Stimulated activated CD8-positive, alpha-beta memory T cell treated with anti-CD3 and anti-CD28 coated beads, Interleukin-12 subunit alpha, Interleukin-12 subunit beta, amount 100 ng/mL, for 24 hours (primary cell): Measurements from ENCODE around the gene HERPUD1.
"Not testable (repeated sequence)": the region's sequence is repeated elsewhere in the genome, so short reads cannot be mapped to it uniquely, and the experiment has no call there.

Source experiments
- DNase-seq: peaks from one replicate; pipeline ENCODE4 v3.0.0-alpha.2; 2020; ENCODE audit errors: extremely low read depth

The HERPUD1 gene

GRCh38 chr16:56934599-56935145 lies 2.7 kb downstream of the HERPUD1 start:
- DNase-seq = not testable (repeated sequence)

GRCh38 chr16:56935201-56935600 lies 3.3 kb downstream of the HERPUD1 start:
- DNase-seq = no peak

DNA sequence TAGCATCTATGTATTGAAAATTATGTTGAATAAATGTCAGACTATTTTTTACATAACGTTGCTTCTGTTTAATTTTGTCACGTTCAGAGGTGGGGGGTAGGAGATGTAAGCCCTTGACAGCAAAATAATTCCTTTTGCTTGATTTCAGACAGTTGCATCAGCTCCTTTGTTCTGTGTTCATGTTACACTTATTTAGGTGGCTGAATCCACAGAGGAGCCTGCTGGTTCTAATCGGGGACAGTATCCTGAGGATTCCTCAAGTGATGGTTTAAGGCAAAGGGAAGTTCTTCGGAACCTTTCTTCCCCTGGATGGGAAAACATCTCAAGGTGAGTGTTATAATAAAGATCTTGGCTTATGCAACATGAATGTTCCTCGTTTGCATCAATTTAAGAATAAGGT lies 4.5 kb downstream of the HERPUD1 start:
- DNase-seq = no peak

GRCh38 chr16:56936950-56937349 lies 5.0 kb downstream of the HERPUD1 start:
- DNase-seq = no peak

DNA sequence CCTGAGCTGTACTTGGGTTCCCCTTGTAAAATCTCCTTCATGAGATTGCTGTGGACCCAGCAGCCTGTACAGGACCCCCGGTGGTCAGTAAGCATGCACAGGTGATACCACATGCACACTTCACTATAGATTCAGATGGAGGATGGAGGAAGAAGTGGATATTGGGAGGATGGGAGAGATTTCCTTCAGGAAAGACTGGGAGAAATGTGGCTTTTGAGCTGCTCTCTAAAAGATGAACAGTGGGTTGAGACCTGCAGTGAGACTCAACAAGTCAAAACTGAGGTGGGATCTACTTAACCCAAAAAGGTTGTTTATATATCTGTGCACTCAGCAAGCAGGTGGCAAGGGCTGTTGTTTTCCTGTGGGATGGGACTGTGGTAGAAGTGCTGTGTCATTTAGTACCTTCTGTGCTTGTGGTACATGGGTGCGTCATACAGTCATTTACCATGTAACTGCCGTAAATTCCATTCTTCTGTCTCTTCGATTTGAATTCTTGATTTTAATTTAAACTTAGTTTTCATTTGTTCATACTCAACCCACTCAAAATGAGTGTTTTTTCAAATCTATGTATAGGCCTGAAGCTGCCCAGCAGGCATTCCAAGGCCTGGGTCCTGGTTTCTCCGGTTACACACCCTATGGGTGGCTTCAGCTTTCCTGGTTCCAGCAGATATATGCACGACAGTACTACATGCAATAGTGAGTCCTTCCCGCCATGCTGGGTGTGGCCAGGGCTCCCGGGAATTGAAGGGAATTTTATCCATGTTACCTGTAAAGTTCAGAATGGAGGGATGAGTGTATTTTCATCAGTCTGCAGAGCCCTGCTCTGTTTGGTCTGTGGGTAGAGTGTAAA lies 6.9 kb downstream of the HERPUD1 start:
- no peak for DNase-seq

DNA sequence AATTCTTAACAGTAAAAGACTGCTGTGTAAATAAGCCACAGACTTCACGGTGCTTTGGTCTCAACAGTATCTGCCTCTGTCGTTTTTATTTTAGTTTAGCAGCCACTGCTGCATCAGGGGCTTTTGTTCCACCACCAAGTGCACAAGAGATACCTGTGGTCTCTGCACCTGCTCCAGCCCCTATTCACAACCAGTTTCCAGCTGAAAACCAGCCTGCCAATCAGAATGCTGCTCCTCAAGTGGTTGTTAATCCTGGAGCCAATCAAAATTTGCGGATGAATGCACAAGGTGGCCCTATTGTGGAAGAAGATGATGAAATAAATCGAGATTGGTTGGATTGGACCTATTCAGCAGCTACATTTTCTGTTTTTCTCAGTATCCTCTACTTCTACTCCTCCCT lies 7.9 kb downstream of the HERPUD1 start:
- no peak for DNase-seq

GRCh38 chr16:56941092-56941491 lies 9.2 kb downstream of the HERPUD1 start:
- no peak for DNase-seq

- DNase-seq = no peak
Observed at GRCh38 chr16:56941856-56942331, 10.0 kb downstream of the HERPUD1 start.

DNA sequence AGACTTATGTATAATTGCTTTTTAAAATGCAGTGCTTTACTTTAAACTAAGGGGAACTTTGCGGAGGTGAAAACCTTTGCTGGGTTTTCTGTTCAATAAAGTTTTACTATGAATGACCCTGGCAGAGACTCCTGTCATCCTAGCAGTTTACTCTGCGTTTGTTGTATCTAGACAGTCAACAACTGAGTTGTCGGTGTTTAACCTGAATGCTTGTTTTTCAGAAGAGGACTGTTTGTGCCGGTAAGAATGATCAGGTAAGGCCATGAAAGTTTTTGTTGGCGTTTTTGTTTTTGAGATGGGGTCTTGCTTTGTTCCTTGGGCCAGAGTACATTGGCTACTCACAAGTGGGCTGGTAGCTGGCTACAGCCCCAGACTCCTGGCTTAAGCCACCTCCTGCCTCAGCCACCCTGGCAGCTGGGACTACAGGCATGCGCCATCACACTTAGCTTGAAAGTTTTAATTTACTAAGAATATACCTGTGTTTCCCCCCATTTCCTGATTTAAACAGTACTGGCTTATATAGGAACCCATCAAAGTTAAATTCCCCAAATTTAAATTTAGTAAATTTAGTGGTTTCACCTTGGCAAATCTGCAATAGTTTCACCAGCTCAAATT lies 11.9 kb downstream of the HERPUD1 start:
- no peak for DNase-seq

GRCh38 chr16:56944954-56945839 lies 13.3 kb downstream of the HERPUD1 start:
- DNase-seq = no peak

- no peak for DNase-seq
Observed at GRCh38 chr16:56945847-56946527, 14.0 kb downstream of the HERPUD1 start.

DNA sequence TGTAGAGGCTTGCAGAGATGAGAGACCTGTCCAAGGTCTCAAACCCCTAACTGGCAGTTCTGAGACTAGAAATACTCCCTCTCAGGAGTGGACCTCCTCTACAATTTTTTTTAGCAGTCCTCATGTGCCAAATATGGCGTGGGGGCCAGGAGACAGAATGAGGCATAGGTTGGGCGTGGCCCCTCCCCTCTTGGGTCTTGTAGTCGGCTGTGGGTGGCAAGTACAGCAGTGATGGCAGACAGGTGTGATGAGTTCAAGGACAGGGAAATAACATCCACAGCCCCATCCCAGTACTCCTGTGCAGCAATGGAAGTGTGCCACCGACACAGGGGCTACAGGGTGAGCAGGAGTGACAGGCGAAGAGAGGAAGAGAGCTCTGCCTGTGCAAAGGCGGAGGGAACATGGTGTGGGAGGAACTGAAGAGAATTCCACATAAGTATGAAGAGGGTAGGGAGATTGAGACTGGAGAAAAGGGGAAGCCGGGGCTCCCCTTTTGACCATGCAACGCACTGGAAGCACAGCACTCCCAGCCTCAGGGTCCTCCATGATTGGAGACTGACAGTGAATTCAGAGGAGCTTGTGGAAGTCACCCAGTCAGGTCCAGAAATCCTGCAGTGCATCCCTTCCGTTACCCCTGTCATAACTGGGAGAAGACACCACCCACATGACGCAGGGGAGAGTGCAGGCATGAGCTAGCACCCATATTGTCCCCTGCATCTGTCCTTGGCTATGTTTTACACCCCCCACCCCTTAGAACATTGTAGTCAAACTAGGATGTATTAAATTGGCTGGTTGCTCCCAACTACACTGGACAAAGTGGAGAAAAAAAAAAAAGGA lies 15.0 kb downstream of the HERPUD1 start:
- DNase-seq = no peak

DNA sequence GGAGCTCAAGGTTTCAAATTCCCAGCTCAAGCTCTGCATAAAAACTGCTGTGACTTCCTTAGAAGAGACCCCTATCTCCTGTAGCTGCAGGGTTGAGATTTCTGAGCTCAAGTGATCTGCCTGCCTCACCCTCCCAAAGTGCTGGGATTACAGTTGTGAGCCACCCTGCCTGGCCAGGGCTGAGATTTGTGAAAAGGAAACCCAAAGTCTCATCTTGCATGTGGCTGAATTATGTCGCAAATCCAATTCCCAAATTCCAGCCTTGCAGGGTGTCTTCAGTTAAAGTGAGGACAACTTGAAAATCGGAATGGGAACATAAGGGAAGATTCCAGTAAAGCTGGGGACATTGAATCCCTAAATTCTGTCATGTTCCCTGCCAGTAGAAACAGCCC lies 15.7 kb downstream of the HERPUD1 start:
- DNase-seq = no peak

DNA sequence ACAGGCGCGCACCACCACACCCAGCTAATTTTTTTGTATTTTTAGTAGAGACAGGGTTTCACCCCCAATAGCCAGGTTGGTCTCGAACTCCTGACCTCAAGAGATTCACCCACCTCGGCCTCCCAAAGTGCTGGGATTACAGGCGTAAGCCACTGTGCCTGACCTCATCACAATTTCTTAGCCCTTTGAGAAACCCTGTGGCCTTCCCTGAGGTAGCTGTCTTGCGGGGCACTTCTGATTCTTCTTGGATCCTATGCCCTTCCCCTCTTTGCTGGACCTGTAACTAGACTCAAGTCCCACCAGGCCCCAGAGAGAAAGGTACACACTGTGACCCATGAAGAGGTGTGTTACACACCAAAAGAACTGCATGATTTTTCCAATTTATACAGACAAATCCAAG lies 16.3 kb downstream of the HERPUD1 start:
- DNase-seq = no peak

GRCh38 chr16:56950051-56950450 lies 18.1 kb downstream of the HERPUD1 start:
- no peak for DNase-seq

DNA sequence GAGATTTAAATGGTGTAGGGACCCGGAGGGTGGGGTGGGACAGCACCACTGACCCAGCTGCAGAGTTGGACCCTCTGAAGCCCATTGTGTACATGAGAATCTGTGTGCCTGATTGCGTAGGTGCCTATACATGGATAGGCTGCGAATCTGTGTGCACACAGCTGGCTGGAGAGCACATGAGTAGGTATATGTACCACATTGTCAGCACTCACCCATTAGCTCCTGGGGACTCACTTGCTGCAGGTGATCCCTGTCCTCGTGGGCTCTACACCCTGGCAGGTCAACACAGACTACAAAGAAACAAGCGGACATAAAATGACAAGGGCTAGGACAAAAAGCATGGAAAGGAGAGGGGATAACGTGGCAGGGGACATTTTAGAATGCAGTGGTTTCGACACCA lies 18.5 kb downstream of the HERPUD1 start:
- DNase-seq = no peak

GRCh38 chr16:56950881-56951771 lies 19.2 kb downstream of the HERPUD1 start:
- no peak for DNase-seq

- no peak for DNase-seq
Observed at GRCh38 chr16:56953006-56953405, 21.1 kb downstream of the HERPUD1 start.

DNA sequence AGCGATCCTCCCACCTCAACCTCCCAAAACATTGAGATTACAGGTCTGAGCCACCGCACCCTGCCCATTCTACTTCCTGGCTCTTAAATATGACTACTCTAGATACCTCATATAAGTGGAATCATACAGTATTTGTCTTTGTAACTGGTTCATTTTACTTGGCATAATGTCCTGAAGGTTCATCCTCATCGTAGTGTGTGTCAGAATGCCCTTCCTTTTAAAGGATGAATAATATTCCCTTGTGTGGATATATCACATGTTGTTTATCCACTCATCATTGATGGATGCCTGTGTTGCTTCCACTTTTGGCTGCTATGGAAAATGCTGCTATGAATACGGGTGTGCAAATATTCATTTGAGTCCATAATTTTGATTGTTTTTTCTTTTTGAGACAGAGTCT lies 24.1 kb downstream of the HERPUD1 start:
- no peak for DNase-seq
